ENCODE results near the gene CNOT6L.
"Not testable (repeated sequence)": the region's sequence is repeated elsewhere in the genome, so short reads cannot be mapped to it uniquely, and the experiment has no call there.

Gene CNOT6L

GRCh38 chr4:77818602-77819403 lies at the start of gene CNOT6L:
TSS of gene CNOT6L (minus strand) at chr4:77819368. CDS start at chr4:77819308, 60 bp downstream.
- DNase-seq (ENCODE audit: low spot score) = peak; percentile 70

DNA sequence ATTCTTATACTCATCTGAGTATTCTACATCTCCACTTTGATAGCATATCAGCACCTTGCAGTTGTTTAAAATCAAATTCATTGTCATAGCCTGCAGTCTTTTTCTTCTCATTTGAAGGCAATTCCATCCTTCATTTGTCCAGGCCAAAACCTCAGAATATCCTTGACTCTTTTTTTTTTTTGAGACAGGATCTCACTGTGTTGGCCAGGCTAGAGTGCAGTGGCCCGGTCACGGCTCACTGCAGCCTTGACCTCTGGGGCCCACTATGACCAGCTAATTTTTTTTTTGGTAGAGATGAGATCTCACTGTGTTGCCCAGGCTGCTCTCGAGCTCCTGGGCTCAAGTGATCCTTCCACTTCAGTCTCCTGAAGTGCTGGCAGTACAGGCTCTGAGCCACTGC lies 46.1 kb upstream of the CNOT6L start:
- no peak for DNase-seq (ENCODE audit: low spot score)

GRCh38 chr4:77863341-77863740 lies 44.2 kb upstream of the CNOT6L start:
- DNase-seq (ENCODE audit: low spot score) = not testable (repeated sequence)

GRCh38 chr4:77862478-77863216 lies 43.5 kb upstream of the CNOT6L start, which contains the start of gene MRPL1:
TSS of gene MRPL1 (plus strand) at chr4:77862830. CDS start at chr4:77862849, 19 bp downstream.
- DNase-seq (ENCODE audit: low spot score) = peak; percentile 80

- DNase-seq (ENCODE audit: low spot score) = no peak
These were observed 42.3 kb upstream of the CNOT6L start for GRCh38 chr4:77861495-77861894.

GRCh38 chr4:77859256-77859655 lies 40.1 kb upstream of the CNOT6L start:
- no peak for DNase-seq (ENCODE audit: low spot score)

DNA sequence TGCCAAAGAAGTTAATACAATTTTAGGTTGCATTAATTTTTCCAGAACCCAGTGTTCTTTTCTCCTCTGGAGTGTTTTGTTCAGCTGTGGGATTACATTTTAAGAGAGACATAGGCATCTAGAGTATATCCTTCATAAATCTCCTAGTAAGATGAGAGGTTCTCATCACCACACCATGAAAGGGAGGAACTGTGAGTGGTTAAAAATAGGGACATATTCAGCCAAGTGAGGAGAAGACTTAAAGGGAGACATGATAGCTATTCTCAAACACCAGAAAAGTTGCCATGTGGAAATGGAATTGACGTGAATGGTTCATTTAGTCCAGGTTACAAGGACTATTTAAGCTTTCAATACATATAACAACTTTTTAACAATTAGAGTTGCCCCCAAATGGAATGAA lies 37.0 kb upstream of the CNOT6L start:
- no peak for DNase-seq (ENCODE audit: low spot score)

- no peak for DNase-seq (ENCODE audit: low spot score)
These were observed 35.4 kb upstream of the CNOT6L start for GRCh38 chr4:77854431-77855111.

GRCh38 chr4:77852892-77853495 lies 33.8 kb upstream of the CNOT6L start:
- peak; percentile 71 for DNase-seq (ENCODE audit: low spot score)

DNA sequence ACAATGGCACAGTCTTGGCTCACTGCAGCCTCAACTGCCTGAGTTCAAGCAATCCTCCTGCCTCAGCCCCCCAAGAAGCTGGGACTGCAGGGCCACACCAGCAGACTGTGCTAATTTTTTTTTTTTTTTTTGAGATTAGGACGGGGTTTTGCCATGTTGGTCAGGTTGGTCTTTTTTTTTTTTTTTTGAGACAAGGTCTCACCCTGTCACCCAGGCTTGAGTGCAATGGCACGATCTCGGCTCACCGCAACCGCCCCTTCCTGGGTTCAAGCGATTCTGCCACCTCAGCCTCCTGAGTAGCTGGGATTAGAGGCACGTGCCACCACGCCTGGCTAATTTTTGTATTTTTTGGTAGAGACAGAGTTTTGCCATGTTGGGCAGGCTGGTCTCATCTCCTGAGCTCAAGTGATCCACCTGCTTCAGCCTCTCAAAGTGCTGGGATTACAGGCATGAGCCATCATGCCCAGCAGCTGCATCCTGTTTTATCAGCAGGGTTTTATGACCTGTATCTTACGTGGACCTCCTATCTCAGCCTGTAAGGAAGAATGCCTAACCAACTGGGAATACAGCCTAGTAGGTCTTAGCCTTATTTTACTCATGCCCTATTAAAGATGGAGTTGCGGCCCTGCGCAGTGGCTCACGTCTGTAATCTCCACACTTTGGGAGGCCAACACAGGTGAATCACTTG lies 30.3 kb upstream of the CNOT6L start:
- DNase-seq (ENCODE audit: low spot score) = no peak

DNA sequence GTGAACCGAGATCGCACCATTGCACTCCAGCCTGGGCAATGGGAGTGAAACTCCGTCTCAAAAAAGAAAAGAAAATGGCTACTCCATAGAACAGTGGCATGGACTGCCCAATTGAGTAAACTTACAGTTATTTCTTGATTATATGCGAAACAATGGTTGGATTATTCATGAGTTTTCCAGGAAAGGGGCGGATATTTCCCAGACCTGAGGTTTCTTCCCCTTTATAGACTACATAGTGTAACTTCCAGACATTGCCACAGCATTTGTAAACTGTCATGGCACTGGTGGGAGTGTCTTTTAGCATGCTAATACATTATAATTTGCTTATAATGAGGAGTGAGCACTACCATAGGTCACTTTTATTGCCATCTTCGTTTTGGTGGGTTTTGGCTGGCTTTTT lies 29.3 kb upstream of the CNOT6L start:
- DNase-seq (ENCODE audit: low spot score) = no peak

GRCh38 chr4:77845929-77846328 lies 26.8 kb upstream of the CNOT6L start:
- DNase-seq (ENCODE audit: low spot score) = no peak

DNA sequence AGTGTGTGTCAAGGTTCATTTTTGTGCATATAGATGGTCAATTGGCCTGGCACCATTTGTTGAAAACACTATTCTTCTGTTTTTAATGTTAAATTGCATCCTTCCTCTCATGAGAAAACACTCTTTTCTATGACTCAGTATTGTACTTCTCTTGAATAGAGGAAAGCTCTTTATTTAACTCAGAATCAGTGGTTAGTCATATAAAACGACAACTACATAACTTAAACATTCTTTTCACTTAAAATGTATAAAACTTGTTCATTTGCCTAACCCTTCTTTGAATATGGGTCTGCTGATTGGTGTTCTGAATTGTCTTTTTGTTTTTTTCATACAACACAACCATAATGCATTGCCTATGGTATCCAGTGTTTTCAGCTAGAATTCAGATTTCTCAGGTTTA lies 26.2 kb upstream of the CNOT6L start:
- DNase-seq (ENCODE audit: low spot score) = no peak

DNA sequence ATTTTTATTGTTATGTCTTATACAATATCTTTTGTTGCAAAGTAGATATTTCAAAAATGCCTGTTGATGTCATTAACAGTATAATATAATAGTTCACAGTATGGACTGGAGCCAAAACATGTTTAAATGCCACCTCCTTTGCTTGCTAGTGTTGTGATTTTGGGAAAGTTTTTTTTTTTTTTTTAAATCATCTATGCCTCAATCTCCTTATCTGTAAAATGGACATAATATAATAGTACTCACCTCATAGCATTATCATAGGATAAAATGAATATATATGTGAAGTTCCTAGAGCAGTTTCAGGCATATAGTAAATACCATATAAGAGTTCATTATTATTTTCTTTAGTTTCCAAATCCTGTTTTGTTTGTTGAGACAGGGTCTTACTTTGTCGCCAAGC lies 25.2 kb upstream of the CNOT6L start:
- no peak for DNase-seq (ENCODE audit: low spot score)

DNA sequence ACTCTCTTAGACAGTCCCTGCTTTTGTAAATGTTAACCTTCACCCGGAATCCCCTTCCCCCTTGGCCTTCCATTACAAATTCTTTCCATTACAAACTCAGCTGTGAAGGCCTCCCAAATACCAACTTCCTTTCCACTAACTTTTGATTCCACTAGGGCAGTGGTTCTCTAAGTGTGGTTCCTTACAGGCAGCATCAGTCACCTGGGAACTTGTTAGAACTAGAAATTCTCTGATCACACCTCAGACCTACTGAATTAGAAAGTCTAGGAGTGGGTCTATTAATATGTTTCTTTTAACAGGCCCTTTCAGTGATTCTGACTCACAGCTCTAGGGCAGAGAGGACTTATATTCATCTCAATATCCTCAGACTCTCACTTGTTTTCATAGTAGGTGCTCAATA lies 24.5 kb upstream of the CNOT6L start:
- DNase-seq (ENCODE audit: low spot score) = no peak

GRCh38 chr4:77834403-77834802 lies 15.2 kb upstream of the CNOT6L start:
- no peak for DNase-seq (ENCODE audit: low spot score)

- no peak for DNase-seq (ENCODE audit: low spot score)
These were observed 14.1 kb upstream of the CNOT6L start for GRCh38 chr4:77833126-77833724.

- peak; percentile 49 for DNase-seq (ENCODE audit: low spot score)
These were observed 8.2 kb upstream of the CNOT6L start for GRCh38 chr4:77827343-77827742.

GRCh38 chr4:77826275-77826674 lies 7.1 kb upstream of the CNOT6L start:
- DNase-seq (ENCODE audit: low spot score) = peak; percentile 41

- peak; percentile 44 for DNase-seq (ENCODE audit: low spot score)
These were observed 2.6 kb upstream of the CNOT6L start for GRCh38 chr4:77821775-77822174.

All from germinal center (tissue), 1 donor.